CD4-positive, alpha-beta T cell (primary cell): ENCODE results near the gene TTLL3. TPM values are rescaled to one million over a fixed set of nuclear protein-coding genes. Genes with fewer than 3 reads are reported as not detected.
A peak's percentile ranks its signal among the peaks of the same experiment; 100 is the strongest.

Experiments used
- ATAC-seq: fragments of 200-7000 bp; cut with Tn5 transposase; one replicate; pipeline ENCODE4 v1.10.0; 2022; ENCODE audit warnings: mild to moderate bottlenecking; ENCODE audit not compliant: poor library complexity
- CTCF ChIA-PET: fragments of 350-600 bp; sonication (Branson Sonifier 250); formaldehyde crosslinking; loops from one replicate; lab custom pipeline; 2021; ENCODE audit warnings: antibody characterized with exemption, inconsistent platforms; lab: Charles Lee
- POLR2A ChIA-PET: fragments of 350-600 bp; sonication (Branson Sonifier 250); formaldehyde crosslinking; loops from one replicate; lab custom pipeline; 2021; ENCODE audit warnings: antibody characterized with exemption, inconsistent platforms; lab: Charles Lee
- DNase-seq, 14 experiments: peaks; one replicate each; pipeline ENCODE4 v3.0.0-alpha.2; 2013 to 2020; ENCODE audit warnings: mixed read lengths in 2 of 14
- H3K27ac ChIP-seq, 2 donors: one replicate each; pipeline versions ENCODE4 v1.5.1 to v1.7.0; 2013; ENCODE audit warnings: low read length in 2 of 2, low read depth in 1 of 2, mild to moderate bottlenecking in 1 of 2
- H3K27me3 ChIP-seq, 2 experiments: 1 replicate in 1 of 2; 2 replicates in 1 of 2; pipeline versions ENCODE4 v1.6.1 to v1.7.0; 2013; ENCODE audit warnings: low read length in 2 of 2, control low read depth in 1 of 2, mild to moderate bottlenecking in 1 of 2, moderate library complexity in 1 of 2; ENCODE audit not compliant: insufficient read depth in 2 of 2, control insufficient read depth in 1 of 2
- H3K36me3 ChIP-seq: one replicate; pipeline ENCODE4 v1.6.1; 2013; ENCODE audit warnings: low read length, control low read depth; ENCODE audit not compliant: insufficient read depth
- H3K4me1 ChIP-seq: one replicate; pipeline ENCODE4 v1.6.1; 2013; ENCODE audit warnings: low read length, control low read depth; ENCODE audit not compliant: insufficient read depth
- H3K4me3 ChIP-seq: one replicate; pipeline ENCODE4 v1.5.1; 2013; ENCODE audit warnings: mild to moderate bottlenecking, low read length, moderate library complexity
- H3K9me3 ChIP-seq, 2 experiments: 1 replicate in 1 of 2; 2 replicates in 1 of 2; pipeline versions ENCODE4 v1.6.1 to v1.7.0; 2013; ENCODE audit warnings: low read length in 2 of 2, mild to moderate bottlenecking in 2 of 2, control low read depth in 1 of 2, moderate library complexity in 1 of 2; ENCODE audit not compliant: control insufficient read depth in 1 of 2, insufficient read depth in 1 of 2
- H3K27ac Mint-ChIP-seq: one replicate; pipeline ENCODE4 v1.8.0; 2020; ENCODE audit warnings: mixed read lengths
- H3K27me3 Mint-ChIP-seq: one replicate; pipeline ENCODE4 v1.8.0; 2021; ENCODE audit warnings: mixed read lengths
- H3K36me3 Mint-ChIP-seq: one replicate; pipeline ENCODE4 v1.8.0; 2021; ENCODE audit warnings: low read depth, mixed read lengths
- H3K4me1 Mint-ChIP-seq: one replicate; pipeline ENCODE4 v1.8.0; 2021; ENCODE audit warnings: low read depth, mixed read lengths
- H3K4me3 Mint-ChIP-seq: one replicate; pipeline ENCODE4 v1.8.0; 2020; ENCODE audit warnings: mild to moderate bottlenecking, mixed read lengths
- H3K9me3 Mint-ChIP-seq: one replicate; pipeline ENCODE4 v1.8.0; 2020; ENCODE audit warnings: mixed read lengths
- intact Hi-C, 2 experiments: fragments of 100-400 bp; cut with DNase I in 1 of 2; cut with micrococcal nuclease in 1 of 2; formaldehyde crosslinking; loops; one replicate each; pipeline versions ENCODE4 v1.15.1 to v1.9.0; 2023 to 2025; cut with DNase I, micrococcal nuclease
- total RNA-seq, 174 experiments: library from RNA in 2 of 174; stranded (reverse) in 2 of 174; gene quantifications; one replicate each; pipeline ENCODE4 v1.2.3 and lab custom pipeline; 2021 to 2026
- TF ChIP-seq, protein P1 (sequence below): fragments of 200-600 bp; IDR thresholded peaks from one replicate; pipeline ENCODE4 v1.8.0; 2022; ENCODE audit warnings: antibody characterized with exemption, mild to moderate bottlenecking

TTLL3 gene
- total RNA-seq, 2 experiments from 2014 or later: 50.5 to 58.6 TPM

DNA sequence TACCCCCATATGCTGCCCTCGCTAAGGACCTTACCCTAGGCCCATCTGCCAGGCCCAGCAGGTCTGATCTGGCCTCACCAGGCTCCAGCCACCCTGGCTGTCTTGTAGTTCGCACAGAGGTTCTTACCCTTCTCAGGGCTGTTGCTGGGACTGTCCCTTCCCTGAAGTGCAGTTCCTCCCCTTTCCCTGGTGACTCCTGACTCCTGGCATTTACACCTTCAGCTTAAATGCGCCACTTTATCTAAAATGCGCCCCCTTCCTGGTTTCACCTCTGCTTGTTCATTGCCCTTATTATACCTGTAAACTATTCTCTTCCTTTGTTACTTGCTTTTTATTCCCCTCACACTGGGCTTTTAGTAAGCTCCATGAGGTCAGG is 835 bp upstream of the TTLL3 start:
- Histone ChIP-seq H3K36me3 (peaks cover 36% of the 10 kb centered on the region), H3K27me3 (no peaks in the 10 kb centered on the region), H3K27ac (peak overlapping the region; percentile 70 to 85), H3K9me3 (no peaks in the 10 kb centered on the region), H3K4me1 (peaks cover 35% of the 10 kb centered on the region), H3K4me3 (peak overlapping the region; percentile 68)
- peak overlapping the region; percentile 83 for H3K27ac Mint-ChIP-seq
- DNase-seq (peak in 4 of 14 experiments; percentile 4 to 37 (median 6)), ATAC-seq (peak; percentile 9)
- no peaks in the 10 kb centered on the region for H3K27me3 Mint-ChIP-seq
- H3K9me3 Mint-ChIP-seq: no peaks in the 10 kb centered on the region
- TF ChIP-seq, protein P1, sequence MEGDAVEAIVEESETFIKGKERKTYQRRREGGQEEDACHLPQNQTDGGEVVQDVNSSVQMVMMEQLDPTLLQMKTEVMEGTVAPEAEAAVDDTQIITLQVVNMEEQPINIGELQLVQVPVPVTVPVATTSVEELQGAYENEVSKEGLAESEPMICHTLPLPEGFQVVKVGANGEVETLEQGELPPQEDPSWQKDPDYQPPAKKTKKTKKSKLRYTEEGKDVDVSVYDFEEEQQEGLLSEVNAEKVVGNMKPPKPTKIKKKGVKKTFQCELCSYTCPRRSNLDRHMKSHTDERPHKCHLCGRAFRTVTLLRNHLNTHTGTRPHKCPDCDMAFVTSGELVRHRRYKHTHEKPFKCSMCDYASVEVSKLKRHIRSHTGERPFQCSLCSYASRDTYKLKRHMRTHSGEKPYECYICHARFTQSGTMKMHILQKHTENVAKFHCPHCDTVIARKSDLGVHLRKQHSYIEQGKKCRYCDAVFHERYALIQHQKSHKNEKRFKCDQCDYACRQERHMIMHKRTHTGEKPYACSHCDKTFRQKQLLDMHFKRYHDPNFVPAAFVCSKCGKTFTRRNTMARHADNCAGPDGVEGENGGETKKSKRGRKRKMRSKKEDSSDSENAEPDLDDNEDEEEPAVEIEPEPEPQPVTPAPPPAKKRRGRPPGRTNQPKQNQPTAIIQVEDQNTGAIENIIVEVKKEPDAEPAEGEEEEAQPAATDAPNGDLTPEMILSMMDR: no peak
- intact Hi-C loops: loop anchor here (1.0 to 5.0 kb wide), 3 partner anchors 16 to 62 kb away; partner anchors contain the start of genes ARPC4 (in 2 of the 2), OGG1 (in 1 of the 2) and TADA3 (in 1 of the 2)
- H3K36me3 Mint-ChIP-seq: peaks cover 49% of the 10 kb centered on the region
- POLR2A ChIA-PET: interaction anchor here (0.6 to 5.9 kb wide), 11 partner anchors 17 to 512 kb away, joined by 3 to 64 read pairs (median 6); partner anchors contain the start of genes ARPC4, BRPF1, CRELD1 and JAGN1
- CTCF ChIA-PET: interaction anchor here (1.2 to 1.5 kb wide), 3 partner anchors 16 to 124 kb away, joined by 4 to 8 read pairs (median 5); partner anchors contain the start of gene ARPC4
- peak overlapping the region; percentile 88 for H3K4me3 Mint-ChIP-seq
- H3K4me1 Mint-ChIP-seq: peaks cover 40% of the 10 kb centered on the region

- Mint-ChIP-seq H3K27ac (peak overlapping the region; percentile 70), H3K4me1 (peaks cover 40% of the 10 kb centered on the region), H3K4me3 (peak overlapping the region; percentile 85), H3K36me3 (peaks cover 37% of the 10 kb centered on the region), H3K27me3 (no peaks in the 10 kb centered on the region), H3K9me3 (no peaks in the 10 kb centered on the region)
- peak overlapping the region in 1 of 2 donors; percentile 70 for H3K27ac ChIP-seq
- DNase-seq (no peak), ATAC-seq (no peak)
- H3K9me3 ChIP-seq: no peaks in the 10 kb centered on the region
- H3K4me1 ChIP-seq: peaks cover 35% of the 10 kb centered on the region
- TF ChIP-seq, protein P1: no peak
- peaks cover 24% of the 10 kb centered on the region for H3K36me3 ChIP-seq
- peak overlapping the region; percentile 68 for H3K4me3 ChIP-seq
- ChIA-PET CTCF (no interaction called here), POLR2A (interaction anchor here (1.4 to 5.9 kb wide), 5 partner anchors 18 to 122 kb away, joined by 6 to 64 read pairs (median 8); partner anchors contain the start of genes ARPC4, BRPF1, CRELD1 and JAGN1)
- H3K27me3 ChIP-seq: no peaks in the 10 kb centered on the region
- intact Hi-C loops: no loop called here
These were observed 340 bp downstream of the TTLL3 start for GRCh38 chr3:9810433-9810770.

DNA sequence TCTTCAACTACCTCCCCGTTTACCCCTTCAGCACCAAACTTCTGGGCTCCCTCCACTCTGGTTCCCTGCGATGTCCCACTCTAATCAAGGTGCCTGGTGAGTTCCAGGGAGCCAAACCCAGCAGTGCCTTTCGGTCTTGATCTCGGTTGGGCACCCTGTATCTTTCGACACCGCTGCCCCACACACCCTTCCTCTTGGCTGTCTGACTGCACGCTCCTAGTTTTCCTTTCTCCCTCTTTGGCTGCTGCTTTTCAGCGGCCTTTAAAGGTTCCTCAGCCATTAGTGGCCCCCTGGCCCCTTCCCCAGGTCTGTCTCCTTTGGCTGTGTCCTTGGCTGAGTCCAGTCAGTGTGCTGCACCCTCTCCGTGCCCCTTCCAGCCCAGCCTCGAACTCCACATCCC is 784 bp downstream of the TTLL3 start:
- H3K4me1 ChIP-seq: peaks cover 33% of the 10 kb centered on the region
- no peak for DNase-seq
- no peaks in the 10 kb centered on the region for H3K9me3 ChIP-seq
- ChIA-PET POLR2A (no interaction called here), CTCF (no interaction called here)
- H3K36me3 Mint-ChIP-seq: peaks cover 32% of the 10 kb centered on the region
- no peak overlapping the region for H3K27ac ChIP-seq
- H3K9me3 Mint-ChIP-seq: no peaks in the 10 kb centered on the region
- ATAC-seq: no peak
- intact Hi-C loops: no loop called here
- H3K4me3 ChIP-seq: peak overlapping the region; percentile 68
- H3K27me3 ChIP-seq: no peaks in the 10 kb centered on the region
- H3K27ac Mint-ChIP-seq: peak overlapping the region; percentile 70
- TF ChIP-seq, protein P1: no peak
- no peaks in the 10 kb centered on the region for H3K27me3 Mint-ChIP-seq
- H3K4me1 Mint-ChIP-seq: peaks cover 40% of the 10 kb centered on the region
- H3K36me3 ChIP-seq: peaks cover 20% of the 10 kb centered on the region
- H3K4me3 Mint-ChIP-seq: peak overlapping the region; percentile 85
